Measurements from ENCODE around the gene TP53RK. TPM values are rescaled to one million over a fixed set of nuclear protein-coding genes. Genes with fewer than 3 reads are reported as not detected.
A peak's percentile ranks its signal among the peaks of the same experiment; 100 is the strongest.

The TP53RK gene
- total RNA-seq, 1 donor from 2014 or later = 13.2 TPM

GRCh38 chr20:46660487-46660886, 28.8 kb downstream of the TP53RK start:
- no peak for DNase-seq

DNA sequence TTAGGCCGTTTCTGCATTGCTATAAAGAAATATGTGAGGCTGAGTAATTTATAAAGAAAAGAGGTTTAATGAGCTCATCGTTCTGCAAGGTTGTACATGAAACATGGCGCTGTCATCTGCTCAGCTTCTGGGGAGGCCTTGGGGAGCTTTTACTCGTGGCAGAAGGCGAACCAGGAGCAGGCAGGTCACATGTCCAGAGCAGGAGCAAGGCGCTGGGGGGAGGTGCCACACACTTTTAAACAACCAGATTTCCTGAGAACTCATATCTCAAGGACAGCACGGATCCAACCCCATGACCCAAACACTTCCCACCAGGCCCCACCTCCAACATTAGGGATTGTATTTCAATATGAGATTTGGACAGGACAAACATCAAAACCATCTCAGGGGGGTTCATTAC, 31.6 kb downstream of the TP53RK start:
- DNase-seq = no peak

DNA sequence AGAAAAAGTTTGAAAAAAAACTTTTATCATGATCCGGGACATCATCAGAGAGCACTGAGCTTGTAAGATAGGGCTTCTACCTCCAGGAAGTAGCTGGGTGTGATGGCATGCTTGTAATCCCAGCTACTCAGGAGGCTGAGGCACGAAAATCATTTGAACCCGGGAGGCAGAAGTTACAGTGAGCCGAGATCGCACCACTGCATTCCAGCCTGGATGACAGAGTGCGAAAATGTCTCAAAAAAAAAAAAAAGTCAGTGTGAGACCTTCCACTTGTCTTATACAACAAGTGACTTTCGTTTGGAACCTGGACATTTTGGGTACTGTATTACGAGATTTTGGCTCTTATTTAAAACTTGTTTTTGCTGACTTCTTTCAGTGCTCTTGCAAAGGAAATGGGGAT, 32.1 kb downstream of the TP53RK start:
- no peak for DNase-seq

- DNase-seq = no peak
Measured at GRCh38 chr20:46652699-46653098, 36.5 kb downstream of the TP53RK start.

DNA sequence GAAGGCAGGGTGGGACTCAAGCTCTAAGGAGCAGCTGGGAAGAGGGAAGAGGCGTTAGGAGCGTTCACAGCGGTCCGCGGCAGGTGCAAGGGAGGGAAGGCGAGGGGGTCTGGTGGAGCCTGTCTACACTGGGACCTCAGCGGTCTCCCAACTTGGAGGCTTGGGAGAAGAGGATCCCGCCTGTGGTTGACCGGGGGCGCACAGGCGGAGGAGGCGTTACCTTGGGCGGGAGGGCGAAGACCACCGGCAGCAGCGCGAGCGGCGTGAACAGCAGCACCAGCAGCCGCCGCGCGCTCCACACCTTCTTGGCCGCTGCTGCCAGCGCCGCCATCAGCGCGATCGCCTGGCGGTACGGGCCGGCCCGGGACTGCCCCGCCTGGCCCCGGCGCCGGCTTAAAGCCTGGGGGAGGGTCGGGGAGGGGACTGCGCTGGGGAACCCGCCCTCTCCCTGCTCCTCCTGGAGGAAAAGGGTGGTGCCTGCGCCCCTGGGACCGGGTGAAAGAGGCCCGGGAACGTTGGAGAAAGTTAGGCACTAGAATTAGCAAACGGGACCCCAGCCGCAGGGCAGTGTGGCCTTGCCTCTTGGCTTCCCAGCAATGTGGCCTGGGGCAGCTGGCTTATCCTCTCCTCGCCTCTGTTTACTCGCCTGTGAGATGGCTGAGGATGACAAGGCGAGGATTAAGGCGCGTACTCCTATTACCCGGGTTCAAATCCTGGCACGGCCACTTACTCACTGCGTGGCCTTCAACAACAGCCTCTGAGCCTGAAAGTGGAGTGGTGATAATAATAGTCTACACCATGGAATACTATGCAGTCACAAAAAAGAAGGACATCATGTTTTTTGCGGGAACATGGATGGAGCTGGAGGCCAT, 37.9 kb downstream of the TP53RK start, which contains the start of gene SLC13A3:
TSS of gene SLC13A3 (minus strand) at position 369 of the 872 bp plus-strand sequence. CDS start at position 331, 38 bp downstream.
- peak; percentile 35 for DNase-seq

DNA sequence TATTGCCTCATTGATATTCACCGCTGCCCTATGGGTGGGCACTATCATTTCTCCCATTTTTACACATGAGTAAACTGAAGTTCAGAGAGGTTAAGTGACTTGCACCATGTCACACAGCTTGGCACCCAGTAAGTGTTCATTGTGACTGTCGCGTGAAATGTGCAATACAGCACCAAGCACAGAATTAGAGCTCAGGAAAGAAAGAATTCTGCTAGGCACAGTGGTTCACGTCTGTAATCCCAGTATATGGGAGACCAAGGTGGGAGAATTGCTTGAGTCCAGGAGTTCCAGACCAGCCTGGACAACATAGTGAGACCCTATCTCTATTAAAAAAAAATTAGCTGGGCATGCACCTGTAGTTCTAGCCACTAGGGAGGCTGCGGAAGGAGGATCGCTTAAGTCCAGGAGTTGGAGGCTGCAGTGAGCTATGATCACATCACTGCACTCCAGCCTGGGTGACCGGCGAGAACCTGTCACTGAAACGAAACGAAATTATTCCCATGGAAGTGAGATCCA, 38.6 kb downstream of the TP53RK start:
- no peak for DNase-seq

DNA sequence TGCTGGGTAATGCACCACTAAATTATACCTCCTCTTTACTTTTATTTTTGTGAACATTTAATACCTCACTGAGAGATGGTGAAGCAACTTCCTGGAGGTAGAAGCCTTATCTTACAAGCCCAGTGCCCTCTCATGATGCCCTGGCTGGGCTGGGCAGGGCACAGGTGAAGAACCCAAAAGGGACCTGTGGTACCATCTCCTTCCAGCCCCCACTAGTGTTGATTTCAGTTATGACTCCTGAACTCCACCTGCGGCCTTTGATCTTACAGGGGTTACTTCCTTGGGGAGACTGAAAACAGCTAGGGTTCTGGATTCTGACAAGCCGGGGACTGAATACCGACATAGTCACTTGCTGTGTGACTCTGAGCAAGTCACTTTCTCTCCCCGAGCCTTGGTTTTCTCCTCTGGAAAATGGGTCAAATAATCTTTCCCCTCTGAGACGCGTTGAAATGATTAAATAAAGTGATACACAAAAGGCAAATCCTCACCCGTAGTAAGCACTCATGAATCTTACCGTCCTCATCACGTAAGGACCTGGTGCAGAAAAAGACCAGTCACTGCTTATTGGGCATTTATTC, 39.2 kb downstream of the TP53RK start:
- no peak for DNase-seq

- DNase-seq = no peak
Measured at GRCh38 chr20:46649650-46649949, 39.6 kb downstream of the TP53RK start.

DNA sequence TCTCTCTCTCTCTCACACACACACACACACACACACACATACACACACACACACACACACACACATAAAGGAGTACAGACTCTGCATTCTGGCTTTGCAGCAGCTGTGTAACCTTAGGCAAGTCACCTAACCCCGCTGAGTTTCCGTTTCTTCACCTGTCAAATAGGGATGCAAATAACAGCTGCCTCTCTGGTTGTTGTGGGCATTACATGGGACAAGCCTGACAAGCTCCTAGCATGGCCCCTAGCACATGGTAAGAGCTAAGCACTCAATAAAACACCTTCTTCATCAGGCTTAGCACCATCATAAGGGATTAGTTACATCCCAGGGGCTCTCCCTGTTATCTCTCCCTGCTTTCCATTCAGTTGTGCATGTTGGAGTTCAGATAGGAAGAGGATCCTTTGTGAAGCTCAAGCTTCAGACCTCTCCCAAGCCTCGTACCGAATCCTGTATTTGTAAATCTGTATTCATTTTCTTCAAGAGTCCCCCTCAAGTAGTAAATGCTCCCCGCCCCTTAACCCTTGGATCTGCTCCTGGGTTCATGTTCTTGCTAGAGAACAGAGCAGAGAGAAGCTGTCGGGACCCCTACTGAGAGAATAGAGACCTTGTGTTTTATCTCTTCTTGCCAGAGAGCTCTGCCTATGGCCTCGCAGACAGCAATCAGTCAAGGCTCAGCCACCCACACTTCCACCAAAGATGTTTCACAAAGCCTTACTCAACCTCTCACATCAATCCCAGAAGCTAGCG, 40.2 kb downstream of the TP53RK start:
- peak; percentile 38 for DNase-seq

DNA sequence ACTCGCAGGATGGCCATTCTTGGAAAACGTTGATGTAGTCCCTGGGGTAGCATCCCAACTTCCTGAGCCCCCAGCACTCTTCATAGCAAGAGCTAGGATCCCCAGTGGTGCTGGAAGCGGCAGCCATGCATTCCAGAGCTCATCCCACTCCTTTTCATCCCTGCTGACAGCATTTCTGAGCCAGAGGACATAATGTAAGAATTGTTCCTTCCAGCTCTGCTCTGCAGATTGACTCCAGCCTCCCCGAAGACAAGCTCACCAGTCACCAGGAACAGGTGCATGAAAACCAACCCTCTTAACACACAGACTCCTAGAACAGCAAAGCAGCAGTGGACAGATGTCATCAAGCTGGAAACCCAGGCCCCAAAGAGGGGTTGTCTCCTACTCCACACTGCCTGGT, 41.8 kb downstream of the TP53RK start:
- DNase-seq = peak; percentile 52

DNA sequence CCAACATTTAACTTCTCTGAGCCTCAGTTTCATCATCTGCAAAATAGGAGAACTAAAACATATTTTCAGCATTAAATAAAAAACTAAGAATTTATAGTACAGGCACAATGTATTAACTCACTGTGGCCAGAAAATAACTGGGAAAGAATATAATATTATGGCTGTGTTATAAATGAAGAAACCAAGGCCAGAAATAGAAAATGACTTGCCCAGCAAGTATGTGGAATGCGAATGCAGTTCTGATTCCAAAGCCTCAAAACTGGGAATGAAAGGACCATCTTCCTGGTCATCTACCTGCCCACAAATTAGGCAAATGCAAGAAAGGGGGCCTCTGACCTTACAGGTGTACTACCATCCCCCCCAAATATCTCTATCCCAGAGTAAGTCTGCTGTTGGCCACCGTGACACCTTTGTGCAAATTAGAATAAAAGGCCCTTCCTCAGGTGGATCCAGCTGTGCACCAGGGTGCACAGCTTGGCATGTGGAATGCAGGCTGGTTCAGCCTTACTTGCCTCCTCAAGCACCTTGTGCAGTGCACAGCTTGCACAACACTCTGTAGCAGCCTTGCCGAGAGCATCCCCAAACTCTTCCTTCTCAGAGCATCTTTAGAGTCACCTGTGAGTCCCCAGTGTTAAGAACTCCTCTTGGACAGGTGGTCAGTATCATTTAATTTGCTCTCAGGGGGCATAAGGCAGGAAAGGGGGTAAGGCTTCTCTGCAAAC, 42.4 kb downstream of the TP53RK start:
- DNase-seq = no peak

DNA sequence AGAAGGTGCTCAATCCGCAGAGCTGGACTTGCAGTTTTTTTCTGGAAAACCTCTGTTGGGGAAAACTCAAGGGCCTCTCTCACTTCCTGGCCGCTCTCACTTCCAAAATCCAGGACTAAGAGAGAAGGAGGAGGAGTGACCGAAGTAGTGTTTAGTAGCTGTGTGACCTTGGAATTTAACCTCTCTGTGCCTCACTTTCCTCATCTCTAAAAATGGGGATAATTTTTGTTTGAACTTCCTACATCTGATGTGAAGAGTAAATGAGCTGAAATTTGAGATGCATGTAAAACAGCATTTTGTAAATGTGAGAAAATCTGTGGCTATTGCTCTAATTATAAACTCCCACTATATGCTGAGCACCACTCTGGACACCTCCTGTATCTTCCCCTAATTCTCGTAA, 43.1 kb downstream of the TP53RK start:
- no peak for DNase-seq

GRCh38 chr20:46644733-46645132, 44.5 kb downstream of the TP53RK start:
- DNase-seq = no peak

DNA sequence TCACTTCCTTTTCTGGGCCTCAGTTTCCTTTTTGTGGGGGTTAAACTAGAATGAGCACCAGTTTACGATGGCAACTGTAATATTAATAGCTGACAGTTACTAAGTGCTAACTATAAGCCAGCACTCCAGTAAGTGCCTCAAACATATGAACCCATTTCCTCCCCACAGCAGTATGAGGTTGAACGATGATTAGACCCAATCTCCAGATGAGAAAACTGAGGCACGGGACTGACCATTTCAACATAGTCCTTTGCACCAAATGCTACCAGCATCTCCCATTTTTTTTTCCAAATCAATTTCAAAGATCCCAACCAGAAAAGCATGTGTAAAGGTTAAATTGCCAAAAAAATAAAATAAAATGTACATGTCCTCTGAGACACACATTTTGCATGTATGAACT, 45.1 kb downstream of the TP53RK start:
- no peak for DNase-seq

GRCh38 chr20:46642969-46643343, 46.3 kb downstream of the TP53RK start:
- DNase-seq = no peak

DNA sequence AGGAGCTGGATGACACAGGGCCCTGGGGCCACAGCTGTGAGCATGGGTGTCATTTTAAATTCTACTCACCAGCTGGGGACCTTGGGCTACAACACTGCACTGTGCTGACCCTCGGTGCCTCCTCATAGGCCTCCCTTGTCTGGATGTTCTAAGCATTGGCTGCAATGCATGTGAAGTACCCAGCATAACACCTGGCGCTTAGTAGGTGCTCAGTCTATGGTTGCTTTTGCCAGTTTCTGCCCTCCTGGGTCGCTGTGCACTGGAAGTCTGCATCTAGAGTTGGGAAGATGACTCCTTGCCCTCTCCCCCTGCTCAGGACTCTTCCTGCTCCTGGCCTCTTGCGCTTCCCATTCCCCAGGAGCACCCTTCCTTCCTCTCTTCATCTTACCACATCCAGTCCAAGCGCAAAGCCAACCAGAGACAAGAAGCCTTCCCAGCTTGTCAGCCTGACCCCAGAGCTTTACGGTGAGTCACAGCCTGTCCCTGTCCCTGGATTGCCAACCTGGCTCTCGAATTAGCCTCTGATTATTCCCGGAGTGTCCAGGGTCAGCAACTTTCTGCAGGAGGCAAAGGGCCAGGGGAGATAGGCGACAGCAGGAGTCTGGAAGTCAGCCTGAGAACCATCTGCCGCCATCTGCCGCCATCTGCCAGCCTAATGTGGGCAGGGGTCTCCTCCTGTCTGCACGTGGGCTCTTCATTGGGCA, 46.8 kb downstream of the TP53RK start:
- DNase-seq = no peak

DNA sequence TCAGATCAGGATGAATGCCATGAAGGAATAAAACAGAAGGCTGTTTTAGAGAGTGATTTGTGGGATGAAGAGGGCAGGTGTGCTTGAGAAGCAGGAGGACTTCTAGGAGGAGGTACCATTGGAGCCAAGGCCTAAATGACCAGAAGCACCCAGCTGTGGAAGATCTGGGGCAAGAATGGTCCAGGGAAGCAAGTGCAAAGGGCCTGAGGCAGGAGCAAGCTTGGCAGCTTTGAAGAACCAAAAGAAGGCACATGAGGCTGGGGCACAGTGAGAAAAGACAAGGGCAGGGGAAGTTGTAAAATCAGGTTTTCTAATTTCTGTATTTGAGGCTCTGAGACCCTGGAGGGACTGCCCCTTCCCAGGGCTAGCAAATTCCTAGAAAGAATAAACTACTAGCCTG, 47.8 kb downstream of the TP53RK start:
- no peak for DNase-seq

GRCh38 chr20:46640536-46641311, 48.5 kb downstream of the TP53RK start:
- no peak for DNase-seq

GRCh38 chr20:46640044-46640443, 49.2 kb downstream of the TP53RK start:
- DNase-seq = no peak

GRCh38 chr20:46639587-46639986, 49.7 kb downstream of the TP53RK start:
- no peak for DNase-seq

GRCh38 chr20:46638898-46639274, 50.4 kb downstream of the TP53RK start:
- DNase-seq = no peak
